Measurements from ENCODE around the gene RIMS1.
"Not testable (repeated sequence)": the region's sequence is repeated elsewhere in the genome, so short reads cannot be mapped to it uniquely, and the experiment has no call there.

The RIMS1 gene

DNA sequence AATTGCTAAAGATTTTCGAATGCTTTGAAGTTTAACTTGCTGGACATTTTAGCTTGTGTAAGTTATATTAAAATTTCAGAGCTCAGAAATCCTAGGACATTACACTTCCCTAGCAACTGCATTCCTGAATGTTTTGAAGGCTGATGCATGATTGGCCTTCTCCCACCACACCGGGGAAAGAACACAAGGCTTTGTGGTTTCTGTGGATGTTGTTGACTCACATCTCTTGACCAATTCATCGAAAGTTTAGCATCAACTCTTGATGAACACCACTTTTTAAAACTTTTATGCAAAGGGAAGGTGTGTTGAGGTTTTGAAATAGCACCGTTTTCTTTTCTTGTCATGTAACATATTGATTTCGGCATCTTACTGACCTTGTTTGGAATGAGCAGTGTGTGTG, 81.1 kb downstream of the RIMS1 start:
- no peak for DNase-seq (ENCODE audit: low read depth in 2 of 2, low spot score in 1 of 2)

DNA sequence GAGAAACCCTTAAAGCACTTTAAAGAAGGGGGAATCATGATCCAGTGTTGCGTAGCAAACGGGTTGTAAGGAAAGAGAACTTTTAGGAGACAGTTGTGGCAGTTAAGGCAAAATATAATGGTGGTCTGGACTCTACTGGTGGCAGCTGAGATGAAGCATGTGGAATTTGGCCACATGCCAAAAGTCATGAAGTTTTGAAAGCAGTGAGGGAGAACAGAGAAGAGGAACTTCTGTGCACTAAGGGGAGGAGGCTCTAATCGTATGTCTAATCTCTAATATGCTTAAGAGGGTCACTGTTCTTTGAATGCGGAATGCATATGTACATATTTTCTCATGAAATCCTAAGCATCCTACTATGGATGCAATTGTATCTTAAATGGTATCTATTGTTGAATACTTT, 91.5 kb downstream of the RIMS1 start:
- no peak for DNase-seq (ENCODE audit: low read depth in 2 of 2, low spot score in 1 of 2)

DNA sequence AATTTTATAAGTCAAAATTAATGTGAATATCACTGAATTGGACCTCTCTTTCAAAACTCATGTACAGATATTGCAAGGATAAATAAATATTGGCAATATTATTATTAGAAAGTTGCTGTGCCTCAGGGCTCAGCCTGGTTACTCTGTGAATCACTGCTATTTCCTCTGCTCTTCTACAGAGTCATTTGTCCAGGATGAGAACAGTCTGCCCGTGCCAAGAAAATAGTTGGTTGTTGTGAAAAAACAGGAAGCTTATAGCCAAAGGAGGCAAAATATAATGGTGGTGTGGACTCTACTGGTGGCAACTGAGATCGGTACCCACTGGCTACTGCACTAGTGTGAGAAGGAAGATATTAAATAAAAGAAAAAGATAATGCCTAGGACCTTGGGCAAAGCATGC, 93.6 kb downstream of the RIMS1 start:
- no peak for DNase-seq (ENCODE audit: low read depth in 2 of 2, low spot score in 1 of 2)

DNA sequence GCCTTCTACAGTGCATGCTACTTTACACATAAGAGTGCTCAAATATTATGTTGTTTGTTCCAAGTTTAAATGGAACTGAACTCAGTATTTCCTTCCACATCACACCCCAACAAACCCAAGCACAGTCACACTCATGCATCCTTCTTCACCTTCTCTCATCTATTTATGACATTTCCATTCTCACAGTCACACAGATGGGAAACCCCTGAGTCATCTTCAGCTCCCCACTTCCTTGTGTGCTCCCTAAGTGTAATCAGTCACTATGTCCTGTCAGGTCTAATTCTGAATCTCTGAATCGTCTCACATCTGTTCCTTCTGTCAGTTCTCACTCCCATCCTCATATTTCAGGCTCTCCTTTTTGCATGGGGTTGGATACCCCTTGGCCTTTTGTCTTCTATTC, 96.0 kb downstream of the RIMS1 start:
- no peak for DNase-seq (ENCODE audit: low read depth in 2 of 2, low spot score in 1 of 2)

DNA sequence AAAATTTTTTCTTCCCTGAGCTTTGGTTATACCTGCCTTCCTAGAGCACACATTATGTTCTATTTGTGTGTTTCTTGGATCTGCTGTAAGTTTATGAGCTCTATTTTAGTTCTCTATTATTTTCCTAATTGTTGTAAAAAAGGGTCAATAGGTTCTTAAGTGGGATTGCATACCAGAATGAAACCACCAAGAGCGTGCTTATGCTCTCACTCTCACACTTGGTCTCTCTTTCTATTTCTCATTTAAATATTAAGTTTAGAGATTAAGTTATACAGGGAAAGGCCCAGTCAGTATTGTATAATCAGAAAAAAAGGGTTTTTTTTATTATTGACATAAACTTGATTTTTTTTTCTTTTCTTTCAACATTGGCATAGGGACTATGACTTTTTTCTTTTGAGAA, 96.8 kb downstream of the RIMS1 start:
- DNase-seq (ENCODE audit: low read depth in 2 of 2, low spot score in 1 of 2): no peak

DNA sequence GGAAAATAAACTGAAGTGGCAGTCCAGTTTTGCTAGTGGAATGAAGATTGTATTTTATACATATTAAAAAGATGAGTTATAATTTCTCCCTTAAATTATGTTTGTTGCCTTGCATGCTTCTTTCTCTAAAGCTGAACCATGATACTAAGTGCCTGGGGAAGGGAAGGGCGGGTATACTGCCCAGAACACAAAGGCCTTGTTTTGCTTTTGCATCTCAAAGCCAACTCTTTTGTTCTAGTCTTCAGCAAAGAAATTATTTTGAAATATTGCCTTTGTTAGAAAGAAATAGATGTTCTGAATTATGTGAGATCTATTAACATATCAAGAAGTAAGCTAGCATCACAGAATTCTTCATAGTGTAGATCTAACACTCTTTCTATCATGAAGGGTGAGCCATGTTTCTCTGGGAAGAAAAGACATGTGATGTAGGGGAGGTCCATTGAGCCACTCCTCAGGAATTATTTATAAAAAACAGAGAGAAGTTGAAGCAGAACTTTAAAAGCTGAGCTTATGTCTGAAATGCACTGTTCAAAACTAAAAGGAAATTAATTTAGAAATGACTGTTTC, 108.4 kb downstream of the RIMS1 start:
- DNase-seq (ENCODE audit: low read depth in 2 of 2, low spot score in 1 of 2): no peak

DNA sequence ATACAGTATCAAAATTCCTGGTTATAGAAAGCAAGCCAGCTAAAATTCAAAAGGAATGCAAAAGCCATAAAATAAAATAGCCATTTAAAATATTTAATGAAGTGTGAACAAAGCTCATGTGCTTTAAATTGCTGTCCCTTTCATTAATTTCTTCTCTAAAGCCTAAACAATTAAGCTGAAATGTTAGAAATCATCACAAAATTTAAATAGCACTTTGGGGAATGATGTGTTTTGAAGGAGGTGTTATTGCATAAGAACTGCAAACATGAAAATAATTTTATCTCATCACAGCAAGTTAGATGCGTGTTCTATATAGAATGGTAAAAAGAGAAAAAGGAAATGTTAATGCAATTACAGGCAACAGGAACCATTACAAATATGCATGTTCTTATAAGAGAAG, 111.0 kb downstream of the RIMS1 start:
- DNase-seq (ENCODE audit: low read depth in 2 of 2, low spot score in 1 of 2): no peak

DNA sequence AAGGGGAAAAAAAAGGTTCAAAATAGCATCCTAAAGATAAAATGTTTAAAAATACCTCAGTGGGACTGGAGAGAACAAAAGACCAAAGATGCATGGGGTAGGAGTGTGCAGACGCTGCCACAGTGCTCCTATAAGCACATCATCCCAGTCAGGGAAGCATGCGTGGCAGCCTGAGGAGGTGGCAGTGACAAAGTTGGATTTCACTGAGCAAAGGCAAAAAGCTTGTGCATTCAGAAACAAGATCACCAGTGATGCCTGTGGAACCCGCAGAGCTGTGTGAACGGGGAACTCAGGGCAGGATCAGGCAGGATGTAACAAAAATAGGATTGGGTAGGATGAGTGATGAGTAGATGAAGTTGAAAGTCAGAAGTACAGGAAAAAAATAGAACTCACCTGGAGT, 116.1 kb downstream of the RIMS1 start:
- DNase-seq (ENCODE audit: low read depth in 2 of 2, low spot score in 1 of 2): no peak

DNA sequence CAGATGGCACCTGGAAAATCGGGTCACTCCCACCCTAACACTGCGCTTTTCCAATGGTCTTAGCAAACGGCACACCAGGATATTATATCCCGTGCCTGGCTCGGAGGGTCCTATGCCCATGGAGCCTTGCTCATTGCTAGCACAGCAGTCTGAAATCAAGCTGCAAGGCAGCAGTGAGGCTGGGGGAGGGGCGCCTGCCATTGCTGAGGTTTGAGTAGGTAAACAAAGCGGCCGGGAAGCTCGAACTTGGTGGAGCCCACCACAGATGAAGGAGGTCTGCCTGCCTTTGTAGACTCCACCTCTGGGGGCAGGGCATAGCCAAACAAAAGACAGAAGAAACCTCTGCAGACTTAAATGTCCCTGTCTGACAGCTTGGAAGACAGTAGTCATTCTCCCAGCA, 120.2 kb downstream of the RIMS1 start:
- DNase-seq (ENCODE audit: low read depth in 2 of 2, low spot score in 1 of 2): not testable (repeated sequence)

DNA sequence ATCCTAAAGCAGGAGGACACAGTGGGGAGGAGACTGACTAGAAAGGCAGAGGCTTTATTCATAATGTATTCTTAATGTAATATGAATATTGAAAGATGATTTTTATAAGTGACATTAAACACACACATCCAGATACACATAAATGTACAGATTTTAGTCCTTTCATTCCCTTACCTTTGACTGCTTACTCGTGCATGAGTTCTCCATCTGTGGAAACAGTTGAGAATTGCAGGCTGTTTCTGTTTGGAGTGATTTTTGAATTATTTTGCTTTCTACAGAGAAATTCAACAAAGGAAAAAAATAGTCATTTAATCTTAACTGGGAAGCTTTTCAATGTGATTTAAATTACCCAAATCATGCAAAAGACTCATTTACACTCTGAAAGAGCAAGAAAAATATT, 136.5 kb downstream of the RIMS1 start:
- DNase-seq (ENCODE audit: low read depth in 2 of 2, low spot score in 1 of 2): no peak

DNA sequence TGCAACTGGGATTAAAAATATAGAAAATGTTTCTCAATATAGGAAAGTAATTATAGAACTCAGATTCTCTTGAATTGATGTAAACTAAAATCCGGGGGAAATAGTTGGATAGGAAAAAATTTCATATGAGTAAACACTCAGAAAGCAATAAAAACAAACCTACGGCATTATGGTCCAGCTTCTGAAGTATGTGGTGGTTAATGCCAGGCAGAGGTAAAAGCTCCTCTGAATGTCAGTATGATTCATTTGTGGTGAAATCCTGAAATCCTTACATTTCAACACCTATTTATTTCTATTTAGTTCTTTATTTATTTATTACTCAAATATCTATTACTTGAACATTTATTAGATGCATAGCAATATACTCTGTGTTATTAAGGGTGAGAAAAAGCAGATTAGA, 145.1 kb downstream of the RIMS1 start:
- no peak for DNase-seq (ENCODE audit: low read depth in 2 of 2, low spot score in 1 of 2)

DNA sequence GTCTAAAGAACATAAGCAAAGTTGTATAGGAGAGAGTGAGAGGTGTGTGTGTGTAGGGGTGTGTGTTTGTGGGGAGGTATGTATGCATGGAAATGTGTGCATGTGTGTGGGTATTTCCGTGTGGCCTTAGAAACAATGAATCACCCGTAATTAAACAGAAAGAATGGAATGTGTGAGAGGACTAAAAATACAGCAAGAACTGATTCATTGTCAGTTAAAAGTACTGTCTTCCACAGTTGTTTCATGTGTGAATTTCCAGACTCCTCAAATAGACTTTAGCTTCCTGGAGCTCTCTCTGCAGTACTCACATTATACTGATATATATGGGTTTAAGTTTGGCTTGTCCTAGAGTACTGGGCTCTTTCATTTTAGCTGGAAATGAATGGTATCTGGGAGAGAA, 145.7 kb downstream of the RIMS1 start:
- no peak for DNase-seq (ENCODE audit: low read depth in 2 of 2, low spot score in 1 of 2)

DNA sequence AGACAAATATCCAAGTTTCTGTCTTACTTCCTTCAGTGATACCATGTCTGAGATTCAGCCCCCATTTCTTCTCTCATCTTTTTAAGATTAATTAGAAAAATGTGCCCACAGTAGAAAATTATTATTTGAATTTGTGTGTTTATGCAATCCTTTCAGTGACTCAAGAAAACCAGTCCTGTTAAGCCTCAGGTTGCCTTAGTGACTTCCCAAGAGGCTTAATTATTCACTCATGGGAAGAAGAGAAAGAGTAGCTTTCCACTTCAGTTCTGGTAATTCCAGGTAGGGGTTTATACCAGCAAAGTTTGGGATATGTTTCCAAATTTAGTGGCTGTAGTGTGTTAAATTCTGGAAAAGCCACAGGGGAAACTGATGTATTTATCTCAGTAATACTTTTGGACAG, 149.1 kb downstream of the RIMS1 start:
- DNase-seq (ENCODE audit: low read depth in 2 of 2, low spot score in 1 of 2): no peak

DNA sequence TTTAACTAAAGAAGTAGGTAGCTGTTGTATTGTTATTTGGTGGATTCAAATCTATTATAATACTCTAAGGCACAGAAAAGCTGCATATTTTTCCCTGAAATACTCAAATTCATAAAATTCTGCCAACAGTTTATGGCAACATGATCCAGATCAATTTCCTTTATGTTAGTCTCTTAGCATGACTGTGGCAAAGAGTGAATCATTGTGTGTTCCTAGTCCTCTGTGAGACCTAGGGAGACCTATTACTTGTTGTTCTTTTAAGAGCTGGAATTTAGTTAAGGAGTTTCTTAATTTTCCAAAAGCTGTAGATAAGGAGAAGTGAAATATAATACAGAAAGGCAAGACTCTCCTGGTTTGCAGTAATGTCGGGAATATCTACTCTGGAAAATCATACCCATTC, 149.6 kb downstream of the RIMS1 start:
- DNase-seq (ENCODE audit: low read depth in 2 of 2, low spot score in 1 of 2): no peak

DNA sequence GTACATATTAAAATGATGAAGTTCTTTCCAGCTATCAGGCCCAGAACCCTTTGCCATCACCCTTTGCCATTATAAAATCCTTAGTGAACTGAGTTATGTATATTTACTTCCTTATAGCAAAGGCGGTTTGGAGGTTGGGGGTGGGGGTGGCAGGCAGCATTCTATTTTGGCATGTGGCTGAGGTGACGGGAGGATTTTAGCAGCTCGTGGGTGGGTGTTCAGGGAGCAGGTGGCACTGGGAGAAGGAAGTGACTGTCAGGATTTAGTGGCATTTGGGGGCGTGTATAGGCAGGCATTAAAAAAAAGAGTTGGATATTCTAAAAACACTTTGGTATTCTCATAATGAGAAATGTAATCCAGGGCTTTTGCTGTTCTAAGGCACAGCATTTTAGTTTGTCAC, 150.7 kb downstream of the RIMS1 start:
- no peak for DNase-seq (ENCODE audit: low read depth in 2 of 2, low spot score in 1 of 2)

DNA sequence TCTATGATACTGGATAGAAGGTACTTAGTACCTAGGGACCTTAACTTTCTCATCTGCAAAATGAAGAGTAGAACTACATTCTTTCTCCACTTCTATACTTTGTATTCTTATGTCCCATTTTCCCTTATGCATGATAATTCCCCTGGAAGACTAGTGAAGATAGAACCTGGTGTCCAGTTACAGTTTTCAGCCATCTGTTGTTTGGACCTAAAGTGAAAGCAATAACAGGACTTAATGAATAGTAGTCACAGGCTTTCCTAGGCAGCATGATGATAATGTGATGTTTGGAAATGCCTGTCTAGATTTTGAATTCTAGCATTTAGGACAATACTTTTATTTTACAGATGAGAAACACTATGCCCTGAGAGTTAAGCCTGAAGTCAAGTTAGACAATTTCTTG, 153.8 kb downstream of the RIMS1 start:
- no peak for DNase-seq (ENCODE audit: low read depth in 2 of 2, low spot score in 1 of 2)

DNA sequence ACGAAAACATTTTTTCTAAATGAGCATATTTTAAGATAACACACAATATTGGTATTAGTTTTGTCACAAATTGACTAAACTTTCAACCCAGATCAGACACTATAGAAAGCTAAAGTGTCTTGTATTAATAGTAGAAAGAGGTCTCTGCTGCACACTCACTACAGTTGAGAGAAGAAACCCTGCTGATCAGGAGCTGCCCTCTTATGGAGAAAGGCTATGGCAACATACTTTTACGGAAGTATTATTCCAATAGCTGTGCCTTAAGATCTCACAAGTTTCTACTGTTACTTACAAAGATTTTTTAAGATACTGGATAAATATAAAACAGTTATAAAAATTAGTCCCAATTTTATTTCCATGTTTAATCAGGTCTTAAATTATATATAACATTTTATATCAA, 155.7 kb downstream of the RIMS1 start:
- no peak for DNase-seq (ENCODE audit: low read depth in 2 of 2, low spot score in 1 of 2)

DNA sequence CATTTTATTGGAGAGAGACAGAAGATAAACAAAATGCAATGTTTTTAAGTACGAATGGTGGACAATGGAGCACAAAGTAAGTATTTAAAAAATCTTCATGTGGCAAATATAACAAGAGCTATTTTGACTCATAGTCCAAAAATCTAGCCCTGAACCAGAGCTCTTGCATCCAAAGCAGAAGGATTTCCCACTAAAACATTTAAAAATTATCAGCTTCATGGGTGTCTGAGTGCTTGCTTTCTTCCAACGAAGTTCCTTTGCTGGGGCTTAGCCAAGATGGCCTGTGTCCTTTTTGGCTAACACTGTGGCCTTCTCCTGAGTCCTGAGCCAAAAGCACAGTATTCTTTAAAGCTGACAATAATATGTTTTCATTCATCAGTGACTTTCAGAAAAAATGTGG, 161.7 kb downstream of the RIMS1 start:
- no peak for DNase-seq (ENCODE audit: low read depth in 2 of 2, low spot score in 1 of 2)

DNA sequence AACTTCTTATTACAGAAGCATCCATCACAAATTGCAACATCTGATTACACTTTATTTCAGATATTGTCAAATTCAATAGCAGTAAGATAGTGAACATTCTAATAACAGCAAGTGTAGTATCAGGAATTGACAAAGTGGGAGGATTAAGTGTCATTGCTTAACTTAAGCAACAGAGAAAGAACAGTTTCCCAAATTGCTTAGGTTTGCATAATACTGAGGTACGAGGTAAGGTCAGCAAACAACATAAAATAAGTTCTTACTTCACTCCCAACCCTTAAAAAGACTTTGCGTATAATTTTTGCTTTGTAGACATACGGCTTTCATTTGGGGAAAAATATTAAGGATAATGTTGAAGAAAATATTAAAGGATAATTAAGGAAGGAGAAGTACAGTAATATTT, 163.0 kb downstream of the RIMS1 start:
- DNase-seq (ENCODE audit: low read depth in 2 of 2, low spot score in 1 of 2): no peak

DNA sequence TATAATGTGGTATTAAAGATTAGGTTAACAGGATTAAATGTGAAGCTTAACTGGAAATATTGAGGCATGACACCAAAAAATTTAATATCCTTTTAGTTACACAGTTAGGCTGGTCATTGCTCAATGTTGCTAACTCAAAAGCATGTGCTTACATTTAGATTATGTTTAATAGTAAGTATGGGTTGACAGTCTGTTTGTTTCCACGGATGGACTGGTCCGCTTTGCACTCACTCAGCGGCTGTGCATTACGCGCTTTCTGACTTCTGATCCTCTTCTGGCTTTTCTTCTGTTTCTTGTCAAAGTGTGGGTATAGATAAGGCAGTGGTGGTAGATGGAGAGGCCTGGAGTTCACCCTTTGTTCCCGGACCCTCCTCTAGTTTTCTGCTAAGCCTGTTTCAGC, 174.9 kb downstream of the RIMS1 start:
- no peak for DNase-seq (ENCODE audit: low read depth in 2 of 2, low spot score in 1 of 2)

DNA sequence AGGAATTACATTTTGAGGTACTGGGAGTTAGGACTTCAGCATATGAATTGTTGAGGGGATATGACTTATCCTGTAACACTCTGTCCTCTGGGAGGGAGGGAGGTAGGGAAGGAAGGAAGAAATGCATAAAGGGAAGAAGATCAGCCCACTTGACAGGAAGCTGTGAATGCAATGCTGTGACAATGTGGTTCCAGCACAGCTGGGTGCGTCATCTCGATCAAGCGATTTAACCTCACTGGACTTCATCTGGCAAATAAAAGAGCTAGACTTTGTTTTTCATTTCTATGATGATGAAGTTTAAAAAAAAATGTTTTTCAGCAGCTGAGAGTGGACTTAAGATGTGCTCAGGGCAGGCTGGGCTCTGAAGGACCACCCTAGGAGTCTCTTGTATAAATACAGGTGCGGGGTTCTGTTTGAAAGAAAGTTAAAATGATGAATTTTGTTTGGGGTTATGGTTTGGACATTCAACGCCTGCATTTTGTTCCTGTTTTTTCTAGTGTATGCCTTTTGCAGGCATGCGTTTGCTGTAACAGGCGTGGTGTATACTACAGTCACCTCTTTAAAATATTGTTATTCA, 178.1 kb downstream of the RIMS1 start:
- DNase-seq (ENCODE audit: low read depth in 2 of 2, low spot score in 1 of 2): no peak

DNA sequence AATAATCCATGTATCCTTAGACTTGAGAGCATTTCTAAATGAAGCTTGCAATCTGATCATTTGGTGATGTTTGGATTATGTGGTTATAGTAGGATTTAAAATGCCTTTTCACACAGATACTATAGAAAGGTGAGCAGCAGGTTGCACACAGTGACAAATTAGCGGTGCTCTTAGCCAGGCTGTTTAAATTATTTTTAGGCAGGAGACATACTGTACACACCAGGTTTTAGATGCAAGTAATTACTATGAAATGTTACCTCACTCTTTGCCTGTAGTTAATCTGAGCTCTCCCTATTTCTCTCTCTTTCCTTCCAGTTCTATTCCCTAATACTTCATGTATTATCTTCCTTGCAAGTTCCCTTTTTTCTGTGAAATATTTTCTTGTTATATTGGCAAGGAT, 191.7 kb downstream of the RIMS1 start:
- DNase-seq (ENCODE audit: low read depth in 2 of 2, low spot score in 1 of 2): no peak

DNA sequence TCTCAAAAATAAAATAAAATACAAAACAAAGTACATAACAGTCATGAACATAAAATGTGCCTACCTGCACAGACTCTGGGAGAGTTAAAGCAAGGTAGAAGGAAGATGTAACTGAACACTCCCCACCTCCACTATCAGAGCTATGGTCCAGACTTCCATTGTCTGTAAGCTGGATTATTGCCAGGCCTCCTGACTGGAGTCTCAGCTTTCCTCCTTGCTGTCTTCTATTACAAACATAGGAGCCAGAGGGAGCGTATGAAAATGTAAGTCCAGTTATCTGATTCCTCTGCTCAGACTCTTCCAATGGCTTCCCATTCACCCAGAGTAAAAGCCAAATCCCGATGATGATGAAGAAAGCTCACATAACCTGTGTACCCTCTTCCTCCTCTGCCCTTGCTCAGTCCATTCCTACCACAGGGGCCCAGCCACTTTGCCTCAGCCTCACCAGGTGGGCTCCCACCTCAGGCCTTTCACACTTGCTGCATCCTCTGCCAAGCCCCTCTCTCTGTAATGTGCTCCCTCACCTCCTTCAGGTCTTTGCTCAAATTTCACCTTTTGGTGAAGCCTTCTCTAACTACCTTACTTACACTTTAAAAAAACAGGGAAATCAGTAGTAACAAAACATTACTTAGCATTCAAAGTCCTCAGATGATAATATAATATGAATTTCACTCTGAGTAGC, 194.1 kb downstream of the RIMS1 start:
- no peak for DNase-seq (ENCODE audit: low read depth in 2 of 2, low spot score in 1 of 2)
